Heart left ventricle (tissue), 13 donors: ENCODE data around the gene NBPF3.
"Not testable (repeated sequence)": the region's sequence is repeated elsewhere in the genome, so short reads cannot be mapped to it uniquely, and the experiment has no call there.

ENCODE experiments used
- CTCF ChIP-seq, 12 donors: fragments of 200-600 bp; sonication (generic) in 4 of 12; IDR thresholded peaks; one replicate each; pipeline versions ENCODE4 v1.5.0 to v1.8.0; 2018 to 2022; ENCODE audit warnings: antibody characterized with exemption in 12 of 12, mild to moderate bottlenecking in 5 of 12
- POLR2A ChIP-seq, 2 donors: fragments of 450-650 bp; IDR thresholded peaks; one replicate each; pipeline ENCODE4 v1.6.1; 2017; ENCODE audit warnings: antibody characterized with exemption in 2 of 2, mild to moderate bottlenecking in 2 of 2, moderate library complexity in 2 of 2
- donor health status: ischemic (EF 13 %, LVEDD 7.1; RV severe dilation, severe dysfunction).
- donor health status: DM: no; HTN: yes; CAD: no.
- donor health status: DM: no; HTN: no; CAD: no.
- donor health status: ischemic (EF 25% LVEDD 6.9; RV normal size, moderate dysfunction).
- donor health status: ischemic (EF 25% LVEDD 5.7; RV mildly dilated, moderate dysfunction).
- donor health status: ischemic (EF 35%, LVEDD 5.7; RV mildly dilated, moderate dysfunction).
- donor health status: nonischemic (EF 11% LVEDD 7.7; RV severe dilation, severe dysfunction).
- donor health status: DM: yes; HTN: yes; CAD: no.
- donor health status: PGD.
- donor health status: ischemic (EF 29% LVEDD 5.4; RV normal size, mild dysfunction).
- donor health status: nonischemic (EF 23%, LVEDD 6.1; RV moderate dilation, normal function).

- TF ChIP-seq POLR2A, CTCF (IDR thresholded peaks at IDR 0.05): not testable (repeated sequence)
Observed at GRCh38 chr1:21430875-21431274, 9.1 kb upstream of the NBPF3 start.
